Measurements from ENCODE around the gene WWOX.

- no peak for TF ChIP-seq CTCF (IDR thresholded peaks at IDR 0.05)
- TF ChIP-seq POLR2A (IDR thresholded peaks at IDR 0.05) = no peak
- no peak for TF ChIP-seq POLR2AphosphoS5 (IDR thresholded peaks at IDR 0.05)
- no peak for TF ChIP-seq EP300 (IDR thresholded peaks at IDR 0.05)
These were observed 347.0 kb downstream of the WWOX start for GRCh38 chr16:78446486-78446885.
